ENCODE measurements around the gene MT2A. TPM values are rescaled to one million over a fixed set of nuclear protein-coding genes. Genes with fewer than 3 reads are reported as not detected.
A peak's percentile ranks its signal among the peaks of the same experiment; 100 is the strongest.

The MT2A gene
- total and polyA plus RNA-seq, 2 donors (not counting 1 experiment from before 2014, with no cell fraction given): 3.1 to 14.4 TPM

DNA sequence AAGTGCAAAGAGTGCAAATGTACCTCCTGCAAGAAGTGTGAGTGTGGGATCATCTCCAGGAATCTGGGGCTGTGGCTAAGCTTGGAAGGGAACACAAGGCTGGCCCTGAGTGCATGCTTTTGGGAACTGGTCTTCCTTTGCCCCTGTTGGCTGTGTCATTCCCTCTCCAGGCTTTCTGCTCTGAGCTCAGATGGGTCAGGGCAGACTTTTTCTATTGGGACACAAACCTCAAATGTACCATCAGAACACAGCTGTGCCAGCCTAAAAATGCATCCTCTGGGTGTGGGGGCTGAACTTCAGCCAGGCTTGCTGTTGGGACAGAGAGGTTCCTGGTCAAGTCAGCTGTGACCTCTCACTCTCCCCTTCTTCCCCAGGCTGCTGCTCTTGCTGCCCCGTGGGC, 44.2 kb downstream of the MT2A start:
- ATAC-seq (ENCODE audit: low read depth): no peak
- no peaks in the 10 kb centered on the region for H4K20me1 ChIP-seq (ENCODE audit: control insufficient read depth, insufficient read depth, low read length, poor library complexity, severe bottlenecking)
- H3K27ac Mint-ChIP-seq: no peak overlapping the region

DNA sequence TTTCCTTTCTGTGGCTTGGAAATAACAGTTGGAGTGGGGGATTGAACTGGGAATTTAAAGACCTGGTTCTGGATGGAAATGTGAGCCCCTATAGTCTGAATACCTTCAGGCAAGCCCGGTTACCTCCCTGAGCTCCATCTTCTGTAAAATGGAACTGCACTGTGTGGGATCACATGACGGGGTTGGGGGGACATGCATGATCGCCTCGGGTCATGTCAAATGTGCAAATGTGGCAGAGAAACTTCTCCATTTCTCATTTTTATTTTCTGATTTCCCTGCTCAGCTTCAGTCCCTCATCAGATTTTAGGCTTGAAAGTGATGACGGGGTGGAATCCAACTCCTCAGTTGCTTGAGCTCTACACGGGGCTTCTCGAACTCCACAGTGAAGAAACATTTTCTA, 44.8 kb downstream of the MT2A start:
- intact Hi-C loops (cut with micrococcal nuclease): no loop called here
- Mint-ChIP-seq H3K27ac (peak overlapping the region; percentile 6), H3K4me1 (peaks cover 21% of the 10 kb centered on the region), H3K27me3 (peaks cover 15% of the 10 kb centered on the region), H3K9me3 (ENCODE audit: insufficient read depth) (no peaks in the 10 kb centered on the region), H3K4me3 (peak overlapping the region; percentile 53)
- TF ChIP-seq EZH2 (IDR thresholded peaks at IDR 0.05; ENCODE audit: borderline replicate concordance, insufficient read depth, low read depth, low read length, poor library complexity, severe bottlenecking): no peak
- TF ChIP-seq, protein P1, sequence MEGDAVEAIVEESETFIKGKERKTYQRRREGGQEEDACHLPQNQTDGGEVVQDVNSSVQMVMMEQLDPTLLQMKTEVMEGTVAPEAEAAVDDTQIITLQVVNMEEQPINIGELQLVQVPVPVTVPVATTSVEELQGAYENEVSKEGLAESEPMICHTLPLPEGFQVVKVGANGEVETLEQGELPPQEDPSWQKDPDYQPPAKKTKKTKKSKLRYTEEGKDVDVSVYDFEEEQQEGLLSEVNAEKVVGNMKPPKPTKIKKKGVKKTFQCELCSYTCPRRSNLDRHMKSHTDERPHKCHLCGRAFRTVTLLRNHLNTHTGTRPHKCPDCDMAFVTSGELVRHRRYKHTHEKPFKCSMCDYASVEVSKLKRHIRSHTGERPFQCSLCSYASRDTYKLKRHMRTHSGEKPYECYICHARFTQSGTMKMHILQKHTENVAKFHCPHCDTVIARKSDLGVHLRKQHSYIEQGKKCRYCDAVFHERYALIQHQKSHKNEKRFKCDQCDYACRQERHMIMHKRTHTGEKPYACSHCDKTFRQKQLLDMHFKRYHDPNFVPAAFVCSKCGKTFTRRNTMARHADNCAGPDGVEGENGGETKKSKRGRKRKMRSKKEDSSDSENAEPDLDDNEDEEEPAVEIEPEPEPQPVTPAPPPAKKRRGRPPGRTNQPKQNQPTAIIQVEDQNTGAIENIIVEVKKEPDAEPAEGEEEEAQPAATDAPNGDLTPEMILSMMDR (IDR thresholded peaks at IDR 0.05): no peak
- Histone ChIP-seq H2AFZ (ENCODE audit: insufficient read depth, low read depth, low read length, poor library complexity, severe bottlenecking) (no peak overlapping the region), H3K79me2 (ENCODE audit: control insufficient read depth, insufficient read depth, low read length) (no peaks in the 10 kb centered on the region), H3K27ac (ENCODE audit: low read length in 2 of 2) (no peak overlapping the region), H3K9ac (ENCODE audit: low read length) (no peak overlapping the region), H4K20me1 (ENCODE audit: control insufficient read depth, insufficient read depth, low read length, poor library complexity, severe bottlenecking) (no peaks in the 10 kb centered on the region), H3K4me2 (replicated peaks; ENCODE audit: low read depth, low read length, poor library complexity, severe bottlenecking) (no peak overlapping the region), H3K4me1 (ENCODE audit: control insufficient read depth in 2 of 2, insufficient read depth in 2 of 2, low read length in 2 of 2) (peaks cover 7 to 28% of the 10 kb centered on the region in 2 donors), H3K9me3 (ENCODE audit: control extremely low read depth in 1 of 3, control insufficient read depth in 2 of 3, insufficient read depth in 1 of 3, low read length in 2 of 3) (no peaks in the 10 kb centered on the region), H3K4me3 (ENCODE audit: control extremely low read depth in 1 of 5, extremely low read depth in 1 of 5, insufficient read depth in 1 of 5, low read depth in 2 of 5, low read length in 4 of 5) (no peak overlapping the region), H3K27me3 (replicated peaks in 1 of 4; ENCODE audit: control extremely low read depth in 1 of 4, control insufficient read depth in 3 of 4, insufficient read depth in 4 of 4, low read length in 3 of 4) (peaks cover 0 to 12% (median 3%) of the 10 kb centered on the region in 4 experiments), H3K36me3 (replicated peaks in 1 of 2; ENCODE audit: control extremely low read depth in 1 of 2, control insufficient read depth in 1 of 2, extremely low read depth in 1 of 2, insufficient read depth in 2 of 2, low read length in 1 of 2) (no peaks in the 10 kb centered on the region)
- DNase-seq (peak; percentile 58), ATAC-seq (ENCODE audit: low read depth) (no peak)
- ChIA-PET POLR2A (interaction anchor here (0.5 kb wide), 1 partner anchor 920 kb away, joined by 6 read pairs; no protein-coding TSS in a partner anchor), CTCF (interaction anchor here (2.8 kb wide), 1 partner anchor 9 kb away, joined by 8 read pairs; no protein-coding TSS in a partner anchor)
- 50% methylated on average over 1 of the region's 7 CpGs for WGBS (ENCODE audit: insufficient coverage)

More for the DNA sequence above, 44.2 kb downstream of the MT2A start:
- Histone ChIP-seq H3K4me2 (replicated peaks; ENCODE audit: low read depth, low read length, poor library complexity, severe bottlenecking) (no peak overlapping the region), H3K9me3 (ENCODE audit: control extremely low read depth in 1 of 3, control insufficient read depth in 2 of 3, insufficient read depth in 1 of 3, low read length in 2 of 3) (no peaks in the 10 kb centered on the region), H3K79me2 (ENCODE audit: control insufficient read depth, insufficient read depth, low read length) (no peaks in the 10 kb centered on the region), H3K36me3 (replicated peaks in 1 of 2; ENCODE audit: control extremely low read depth in 1 of 2, control insufficient read depth in 1 of 2, extremely low read depth in 1 of 2, insufficient read depth in 2 of 2, low read length in 1 of 2) (no peaks in the 10 kb centered on the region), H3K27me3 (replicated peaks in 1 of 4; ENCODE audit: control extremely low read depth in 1 of 4, control insufficient read depth in 3 of 4, insufficient read depth in 4 of 4, low read length in 3 of 4) (peaks cover 0 to 16% (median 4%) of the 10 kb centered on the region in 4 experiments), H2AFZ (ENCODE audit: insufficient read depth, low read depth, low read length, poor library complexity, severe bottlenecking) (no peak overlapping the region), H3K9ac (ENCODE audit: low read length) (no peak overlapping the region), H3K4me3 (ENCODE audit: control extremely low read depth in 1 of 5, extremely low read depth in 1 of 5, insufficient read depth in 1 of 5, low read depth in 2 of 5, low read length in 4 of 5) (no peak overlapping the region), H3K27ac (ENCODE audit: low read length in 2 of 2) (no peak overlapping the region), H3K4me1 (ENCODE audit: control insufficient read depth in 2 of 2, insufficient read depth in 2 of 2, low read length in 2 of 2) (peaks cover 4 to 22% of the 10 kb centered on the region in 2 donors)
- H3K4me3 Mint-ChIP-seq: no peak overlapping the region
- TF ChIP-seq, protein P1 (IDR thresholded peaks at IDR 0.05): no peak
- no peak for TF ChIP-seq EZH2 (IDR thresholded peaks at IDR 0.05; ENCODE audit: borderline replicate concordance, insufficient read depth, low read depth, low read length, poor library complexity, severe bottlenecking)
- H3K9me3 Mint-ChIP-seq (ENCODE audit: insufficient read depth): no peaks in the 10 kb centered on the region
- POLR2A ChIA-PET: interaction anchor here (0.5 kb wide), 1 partner anchor 920 kb away, joined by 6 read pairs; no protein-coding TSS in a partner anchor
- H3K4me1 Mint-ChIP-seq: peaks cover 17% of the 10 kb centered on the region
- WGBS (ENCODE audit: insufficient coverage): 71% methylated on average over 1 of the region's 1 CpG
- no peak for DNase-seq
- CTCF ChIA-PET: interaction anchor here (0.7 to 2.8 kb wide), 2 partner anchors 9 to 50 kb away, joined by 3 to 8 read pairs; no protein-coding TSS in a partner anchor
- intact Hi-C loops (cut with micrococcal nuclease): no loop called here
- peaks cover 18% of the 10 kb centered on the region for H3K27me3 Mint-ChIP-seq
